Measurements from ENCODE around the gene DOK4.

- TF ChIP-seq CTCF (IDR thresholded peaks at IDR 0.05), result no peak
- TF ChIP-seq REST (IDR thresholded peaks at IDR 0.05; ENCODE audit: insufficient read depth in 1 of 2, low read depth in 2 of 2, low read length in 1 of 2), result no peak
- TF ChIP-seq POLR2AphosphoS5 (IDR thresholded peaks at IDR 0.05; ENCODE audit: low read depth, low read length), result no peak
Measured at GRCh38 chr16:57445510-57445909, 40.8 kb downstream of the DOK4 start.

Data from Panc1 (cell line).